ENCODE measurements around the gene ASPM. TPM values are rescaled to one million over a fixed set of nuclear protein-coding genes. Genes with fewer than 3 reads are reported as not detected.
"Not testable (repeated sequence)": the region's sequence is repeated elsewhere in the genome, so short reads cannot be mapped to it uniquely, and the experiment has no call there.

ASPM gene
- total RNA-seq, 1 donor from 2014 or later = 12.3 TPM

- no peak for DNase-seq
Observed at GRCh38 chr1:197067457-197067818, 79.0 kb downstream of the ASPM start.

GRCh38 chr1:197066719-197067456 lies 79.6 kb downstream of the ASPM start, which contains the start of gene F13B:
TSS of gene F13B (minus strand) at chr1:197067260. CDS start at chr1:197067223, 37 bp downstream.
- DNase-seq = no peak

DNA sequence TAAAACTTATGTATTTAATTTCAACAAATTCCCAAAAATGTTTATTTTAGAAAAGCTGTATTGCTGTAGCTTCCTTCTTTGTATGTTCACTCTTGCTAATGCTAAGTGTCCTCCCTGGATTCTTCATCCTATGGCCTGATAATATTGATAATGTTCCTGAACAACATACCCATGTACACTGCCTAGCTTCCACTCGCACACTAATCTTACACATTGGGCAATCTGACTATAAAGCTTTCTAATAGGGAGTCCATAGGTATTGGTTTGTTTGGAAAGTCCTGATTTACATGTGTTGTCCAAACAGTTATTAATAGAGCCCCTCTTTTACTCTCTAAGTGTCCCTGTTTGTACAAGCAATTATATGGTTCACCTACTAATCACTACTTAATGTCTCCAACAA lies 80.2 kb downstream of the ASPM start:
- DNase-seq = no peak

GRCh38 chr1:197065559-197065958 lies 80.9 kb downstream of the ASPM start:
- no peak for DNase-seq

DNA sequence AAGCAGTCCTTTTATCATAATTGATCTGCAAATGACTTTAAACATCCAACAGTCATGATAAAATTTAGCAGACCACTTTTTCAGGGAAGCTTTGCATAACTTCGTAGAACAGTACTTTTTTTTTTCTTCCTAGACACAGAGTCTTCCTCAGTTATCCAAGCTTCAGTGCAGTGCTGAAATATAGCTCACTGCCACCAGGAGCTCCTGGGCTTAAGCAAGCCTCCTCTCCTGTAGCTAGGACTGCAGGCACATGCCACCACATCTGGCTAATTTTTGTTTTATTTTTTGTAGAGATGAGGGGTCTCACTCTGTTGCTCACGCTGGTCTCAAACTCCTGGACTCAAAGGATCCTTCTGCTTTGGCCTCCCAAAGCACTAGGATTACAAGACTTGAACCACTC lies 83.3 kb downstream of the ASPM start:
- no peak for DNase-seq

- no peak for DNase-seq
Observed at GRCh38 chr1:197062692-197063091, 83.8 kb downstream of the ASPM start.

DNA sequence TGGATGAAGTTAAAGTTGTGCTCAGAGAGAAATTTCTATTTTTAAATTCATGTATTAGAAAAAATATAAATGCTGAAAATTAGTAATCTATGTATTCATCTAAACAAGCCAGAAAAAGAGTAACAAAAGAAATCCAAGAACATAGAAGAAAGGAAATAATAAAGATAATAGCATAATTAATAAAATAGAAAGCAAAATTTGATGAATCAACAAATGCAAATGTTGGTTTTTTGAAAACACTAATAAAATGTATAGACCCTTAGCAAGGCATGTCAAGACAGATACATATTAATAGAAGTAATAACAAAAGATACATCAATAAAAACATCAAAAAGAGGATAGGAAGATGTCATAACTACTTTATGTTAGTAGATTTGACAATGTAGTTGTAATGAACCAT lies 97.4 kb downstream of the ASPM start:
- no peak for DNase-seq

DNA sequence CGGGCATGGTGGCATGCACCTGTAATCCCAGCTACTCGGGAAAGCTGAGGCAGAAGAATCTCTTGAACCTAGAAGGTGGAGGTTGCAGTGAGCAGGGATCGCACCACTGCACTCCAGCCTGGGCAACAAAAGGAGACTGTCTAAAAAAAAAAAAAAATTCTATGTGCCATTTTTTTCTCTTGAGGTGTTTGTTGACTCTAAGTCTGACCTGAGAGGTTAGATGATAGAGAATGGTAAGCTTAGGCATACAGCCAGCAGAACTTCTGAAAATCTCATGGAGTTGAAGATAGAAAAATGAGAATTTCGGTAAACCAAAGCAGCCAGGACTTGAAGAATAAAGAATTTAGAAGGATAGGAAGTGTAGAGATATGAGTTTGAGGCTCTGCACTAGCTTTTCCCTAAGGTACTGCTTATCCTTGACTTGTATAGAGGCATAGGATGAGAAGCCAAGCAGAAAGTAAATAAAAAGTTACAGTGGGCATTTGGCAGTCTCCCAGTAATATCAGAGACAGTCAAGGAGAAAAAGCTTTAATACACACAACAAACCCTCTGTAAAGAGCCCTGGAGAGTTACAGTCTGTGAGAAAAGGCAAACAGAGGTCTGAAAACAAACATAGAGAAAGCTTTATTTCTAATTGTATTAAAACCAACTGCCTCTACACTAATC lies 103.7 kb downstream of the ASPM start:
- DNase-seq = no peak

GRCh38 chr1:197041486-197042353 lies 104.7 kb downstream of the ASPM start:
- no peak for DNase-seq

GRCh38 chr1:197036861-197037260 lies 109.6 kb downstream of the ASPM start:
- DNase-seq = no peak

DNA sequence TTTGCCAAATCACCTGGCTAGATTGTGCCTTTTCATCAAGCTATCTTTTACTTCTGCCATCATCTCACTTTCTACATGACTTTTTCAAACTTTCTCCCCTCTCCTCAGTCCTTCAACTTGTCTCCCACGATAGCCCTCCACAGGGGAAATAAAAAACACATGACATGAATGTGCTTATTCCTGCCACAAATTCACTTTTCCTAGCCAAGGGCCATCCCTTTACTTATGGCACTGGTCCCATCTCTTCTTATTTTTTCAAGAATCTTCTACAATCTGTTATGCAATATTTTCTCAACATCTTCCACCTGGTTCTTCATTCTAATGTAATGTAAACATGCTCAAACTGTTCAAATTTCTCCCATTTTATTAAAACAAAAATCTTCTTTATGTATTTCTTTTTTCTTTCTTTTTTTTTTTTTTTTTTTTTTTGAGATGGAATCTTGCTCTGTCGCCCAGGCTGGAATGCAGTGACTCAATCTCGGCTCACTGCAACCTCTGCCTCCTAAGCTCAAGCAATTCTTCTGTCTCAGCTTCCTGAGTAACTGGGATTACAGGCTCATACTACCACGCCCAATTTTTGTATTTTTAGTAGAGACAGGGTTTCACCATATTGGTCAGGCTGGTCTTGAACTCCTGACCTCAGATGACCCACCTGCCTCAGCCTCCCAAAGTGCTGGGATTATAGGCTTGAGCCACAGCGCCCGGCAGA lies 111.7 kb downstream of the ASPM start:
- not testable (repeated sequence) for DNase-seq

Other genes with a start within 250 kb of the ASPM start
- gene CFHR2, start 202.9 kb downstream of the ASPM start, total RNA-seq = not detected in 2 replicates
- not detected in 2 replicates for gene CFHR5, start 169.1 kb downstream of the ASPM start, total RNA-seq
- gene F13B, start 79.4 kb downstream of the ASPM start, total RNA-seq = not detected in 2 replicates
- gene ZBTB41, start 54.6 kb upstream of the ASPM start, total RNA-seq = 8.5 and 9.4 TPM in 2 replicates
- gene CRB1, start 121.6 kb upstream of the ASPM start, total RNA-seq = under 0.01 TPM in 1 of 2 replicates, not detected in the other

Data from dermis blood vessel endothelial cell (primary cell).